H7 (cell line): Measurements from ENCODE around the gene OSBPL10. TPM values are rescaled to one million over a fixed set of nuclear protein-coding genes. Genes with fewer than 3 reads are reported as not detected.

Experiments used
- DNase-seq: peaks from one replicate; pipeline ENCODE4 v3.0.0; 2012
- H3K27me3 ChIP-seq: 2 replicates; pipeline ENCODE4 v1.6.0; 2011; ENCODE audit warnings: mild to moderate bottlenecking, low read length; ENCODE audit not compliant: control insufficient read depth, insufficient read depth
- H3K36me3 ChIP-seq: replicated peaks from 2 replicates; pipeline ENCODE4 v1.5.1; 2011; ENCODE audit warnings: low read length; ENCODE audit not compliant: control insufficient read depth, insufficient read depth
- H3K4me3 ChIP-seq: 2 replicates; pipeline ENCODE4 v1.5.1; 2011; ENCODE audit warnings: low read depth, mild to moderate bottlenecking, control low read depth, low read length, moderate library complexity; ENCODE audit not compliant: insufficient read depth
- total RNA-seq: library from RNA; depleted of rRNA; stranded (reverse); fragments of >200 nt; shearing (Covaris generic); gene quantifications from 2 replicates; pipeline ENCODE4 v1.2.3, GENCODE V29; 2014

The OSBPL10 gene
- total RNA-seq, 1 experiment from 2014 or later: 29.9 TPM

DNA sequence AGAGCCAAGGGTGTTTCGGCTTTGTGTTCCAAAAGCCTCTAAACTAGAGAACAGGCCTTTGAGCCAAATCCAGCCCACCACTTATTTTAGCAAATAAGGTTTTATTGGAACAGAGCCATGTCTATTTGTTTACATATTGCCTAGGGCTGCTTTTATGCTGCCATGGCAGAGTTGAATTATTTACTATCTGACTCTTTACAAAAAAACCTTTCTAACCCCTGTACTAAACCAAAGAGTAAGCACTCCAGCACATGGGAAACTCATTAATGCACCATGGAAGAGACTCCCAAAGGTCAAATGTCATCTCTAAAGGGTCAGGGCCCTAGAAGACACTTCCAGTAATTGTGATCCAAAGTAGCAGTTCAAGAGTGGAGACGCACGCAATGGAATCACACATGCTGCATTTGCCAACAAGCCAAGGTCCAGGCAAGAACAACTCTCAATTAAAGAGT is 22.3 kb downstream of the OSBPL10 start:
- Histone ChIP-seq H3K36me3 (peaks cover 5% of the 10 kb centered on the region), H3K27me3 (no peaks in the 10 kb centered on the region), H3K4me3 (peak overlapping the region; percentile 26)
- DNase-seq: no peak

DNA sequence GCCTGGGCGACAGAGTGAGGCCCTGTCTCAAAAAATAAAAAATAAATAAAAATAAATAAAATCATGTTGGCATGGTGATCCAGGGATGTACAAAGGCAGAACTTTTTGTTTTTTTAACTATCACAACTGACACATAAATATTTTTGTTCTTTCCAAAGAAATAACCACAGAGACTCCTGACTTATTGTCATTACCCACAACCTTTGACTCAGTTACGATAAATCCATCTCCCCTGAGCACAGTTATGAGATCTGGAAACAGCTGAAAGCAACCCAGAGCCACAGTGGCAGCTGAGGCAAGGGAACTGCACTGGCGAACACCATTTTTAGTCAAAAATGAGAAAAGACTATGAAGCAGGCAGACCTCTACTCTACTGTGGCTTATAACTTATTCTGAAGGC is 24.0 kb downstream of the OSBPL10 start:
- Histone ChIP-seq H3K4me3 (no peak overlapping the region), H3K27me3 (no peaks in the 10 kb centered on the region), H3K36me3 (peaks cover 5% of the 10 kb centered on the region)
- no peak for DNase-seq

DNA sequence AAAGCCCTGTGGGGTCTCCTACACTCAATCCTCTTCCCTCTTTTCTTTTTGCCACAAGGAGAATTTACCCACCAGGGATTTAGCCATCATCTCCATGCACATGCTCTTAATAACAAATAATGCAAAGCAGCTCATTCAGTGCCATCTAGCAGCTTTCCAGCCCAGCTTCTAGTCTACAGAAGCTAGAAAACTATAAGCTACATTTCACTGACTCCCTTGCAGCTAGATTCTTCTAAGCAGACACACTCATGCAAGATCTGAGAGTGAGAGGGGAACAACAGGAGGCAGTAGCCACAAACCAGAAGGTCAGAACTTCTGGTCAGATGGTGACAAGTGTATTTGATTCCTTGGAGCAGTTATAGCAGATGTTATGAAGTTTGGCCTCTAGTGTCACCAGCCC is 25.5 kb downstream of the OSBPL10 start:
- H3K27me3 ChIP-seq: no peaks in the 10 kb centered on the region
- no peak overlapping the region for H3K4me3 ChIP-seq
- H3K36me3 ChIP-seq: peaks cover 5% of the 10 kb centered on the region
- DNase-seq: no peak

DNA sequence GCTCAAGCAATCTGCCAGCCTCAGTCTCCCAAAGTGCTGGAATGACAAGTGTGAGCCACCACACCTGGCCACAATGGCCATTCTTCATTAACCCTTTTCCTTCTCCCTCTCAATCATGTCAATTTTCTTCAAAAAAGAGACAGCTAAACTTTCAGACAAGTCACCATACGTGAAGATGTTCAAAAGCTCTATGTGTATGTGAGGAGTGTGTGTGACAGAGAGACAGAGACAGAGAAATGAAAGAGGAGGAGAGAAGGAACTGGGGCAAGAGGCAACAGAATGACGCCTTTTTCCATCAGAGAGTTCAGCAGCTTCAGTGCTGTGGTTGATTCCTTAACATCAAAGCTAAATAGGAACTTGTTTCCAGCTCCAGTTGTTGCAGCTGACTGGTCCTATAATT is 27.4 kb downstream of the OSBPL10 start:
- Histone ChIP-seq H3K4me3 (no peak overlapping the region), H3K27me3 (no peaks in the 10 kb centered on the region), H3K36me3 (peaks cover 5% of the 10 kb centered on the region)
- DNase-seq: no peak

DNA sequence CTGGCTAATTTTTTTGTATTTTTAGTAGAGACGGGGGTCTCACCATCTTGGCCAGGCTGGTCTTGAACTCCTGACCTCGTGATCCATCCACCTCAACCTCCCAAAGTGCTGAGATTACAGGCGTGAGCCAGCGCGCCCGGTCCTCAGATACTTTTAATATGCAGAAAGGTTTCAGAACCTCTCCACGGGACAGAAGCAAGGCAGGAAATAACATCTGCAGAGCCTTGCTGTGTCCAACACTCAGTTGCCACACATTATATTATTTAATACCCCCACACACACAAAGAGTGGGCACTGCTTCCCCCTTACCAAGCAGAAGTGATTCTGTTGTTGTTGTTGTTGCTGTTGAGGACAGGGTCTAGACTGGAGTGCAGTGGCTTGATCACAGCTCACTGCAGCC is 28.0 kb downstream of the OSBPL10 start:
- Histone ChIP-seq H3K27me3 (no peaks in the 10 kb centered on the region), H3K36me3 (peaks cover 5% of the 10 kb centered on the region), H3K4me3 (no peak overlapping the region)
- DNase-seq: no peak

DNA sequence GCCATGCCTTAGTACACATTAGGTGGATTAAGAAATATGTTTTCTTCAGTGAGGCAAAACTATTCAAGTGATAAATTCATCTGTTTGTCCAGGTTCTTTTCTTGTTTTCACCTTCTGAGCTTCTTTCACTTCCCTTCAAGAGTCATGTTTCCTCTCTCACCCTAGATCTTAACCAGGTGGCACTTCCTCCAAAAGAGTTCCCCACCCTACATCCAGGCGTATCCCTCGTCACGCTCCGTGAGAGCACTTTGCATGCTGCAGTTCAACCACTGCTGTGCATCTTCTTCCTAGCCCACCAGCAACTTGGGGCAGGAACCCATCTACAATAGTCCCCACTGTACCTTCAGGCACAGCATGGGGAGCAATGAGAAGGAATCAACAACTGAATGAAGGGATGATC is 28.9 kb downstream of the OSBPL10 start:
- Histone ChIP-seq H3K4me3 (no peak overlapping the region), H3K27me3 (no peaks in the 10 kb centered on the region), H3K36me3 (peaks cover 5% of the 10 kb centered on the region)
- DNase-seq: no peak

DNA sequence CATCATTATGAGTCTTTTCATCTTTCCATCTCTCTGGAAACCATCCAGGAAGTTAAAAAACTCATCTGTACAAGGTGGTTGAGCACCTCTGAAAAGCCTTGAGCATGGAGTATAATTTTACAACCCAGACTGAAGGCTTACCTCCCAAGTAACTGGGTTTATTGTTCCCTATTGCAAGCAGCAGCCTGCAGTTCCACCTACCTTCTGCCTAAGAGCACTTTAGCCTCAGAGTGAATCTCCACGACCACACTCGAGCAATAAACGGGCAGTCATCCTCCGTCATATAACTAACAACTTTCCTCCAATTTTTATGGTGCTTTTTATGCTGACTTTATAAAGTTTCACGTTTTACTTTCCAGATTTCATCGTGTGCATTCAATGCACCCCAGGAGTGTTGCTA is 32.8 kb downstream of the OSBPL10 start:
- DNase-seq: no peak
- no peaks in the 10 kb centered on the region for H3K36me3 ChIP-seq
- H3K27me3 ChIP-seq: no peaks in the 10 kb centered on the region
- H3K4me3 ChIP-seq: no peak overlapping the region

DNA sequence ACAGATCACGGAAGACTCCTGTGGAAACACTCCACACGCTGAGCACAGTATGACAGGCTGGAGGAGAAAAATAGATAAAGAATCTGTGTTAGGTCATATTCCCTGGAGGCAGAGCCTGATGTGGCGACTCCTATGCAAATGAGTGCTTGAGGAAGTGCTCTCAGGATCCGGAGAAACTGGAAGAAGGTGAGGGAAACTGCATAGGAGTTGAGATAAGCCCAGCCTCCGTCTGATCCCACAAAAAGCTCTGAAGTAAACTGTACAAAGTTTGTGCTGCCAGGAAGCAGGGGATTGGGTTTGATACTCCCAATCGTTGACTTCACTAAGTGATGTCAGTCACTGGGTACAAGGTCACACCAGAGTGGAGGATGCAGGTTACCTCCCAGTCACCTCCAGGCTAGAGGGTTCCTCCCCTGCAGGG is 33.4 kb downstream of the OSBPL10 start:
- no peaks in the 10 kb centered on the region for H3K27me3 ChIP-seq
- H3K36me3 ChIP-seq: no peaks in the 10 kb centered on the region
- no peak for DNase-seq
- no peak overlapping the region for H3K4me3 ChIP-seq

DNA sequence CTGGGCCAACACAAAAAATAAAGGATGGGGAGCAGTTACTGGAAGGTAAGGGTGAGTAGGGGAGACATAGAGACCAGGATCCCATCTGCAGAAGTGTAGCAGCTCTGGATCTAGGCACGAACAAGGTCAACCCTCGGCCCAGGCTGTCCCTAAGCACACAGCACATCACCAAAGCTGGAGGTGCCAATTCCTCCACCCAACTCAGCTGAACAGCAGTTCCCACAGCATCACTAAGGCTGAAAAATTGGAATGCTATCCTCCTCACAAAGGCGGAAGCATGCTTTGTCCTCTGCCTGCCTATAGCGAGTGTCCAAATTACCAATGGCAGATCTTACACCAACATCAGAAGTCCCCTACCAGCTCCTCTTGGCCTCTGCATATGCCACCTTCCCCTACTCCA is 33.9 kb downstream of the OSBPL10 start:
- DNase-seq: no peak
- Histone ChIP-seq H3K27me3 (no peaks in the 10 kb centered on the region), H3K36me3 (no peaks in the 10 kb centered on the region), H3K4me3 (no peak overlapping the region)

DNA sequence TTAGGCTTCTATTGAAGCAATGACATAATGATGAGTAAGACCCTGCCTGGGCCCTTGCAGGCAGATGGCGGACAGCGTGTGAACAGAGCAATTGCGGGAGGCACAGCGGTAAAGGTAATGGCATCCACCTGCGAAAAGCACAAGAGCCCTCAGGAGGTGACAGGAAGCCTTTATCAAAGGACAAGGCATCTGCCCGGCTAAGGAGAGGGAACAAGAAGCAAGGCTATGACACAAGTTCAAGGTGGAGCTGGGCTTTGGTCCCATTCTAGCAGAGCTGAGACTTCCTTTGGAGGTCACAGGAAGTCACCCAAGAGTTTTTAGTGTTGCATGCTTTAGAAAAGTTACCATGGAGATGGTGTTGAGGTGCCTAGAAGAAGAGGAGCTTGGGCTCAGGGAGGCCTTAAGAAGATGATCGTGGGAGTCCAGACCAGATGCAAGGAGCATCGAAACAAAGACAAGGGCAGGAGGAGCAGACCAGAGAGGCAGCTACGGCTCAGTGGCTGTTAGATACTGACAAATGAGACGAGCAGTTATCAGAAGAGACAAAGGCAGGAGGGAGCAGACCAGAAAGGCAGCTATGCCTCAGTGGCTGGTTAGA is 34.5 kb downstream of the OSBPL10 start:
- Histone ChIP-seq H3K27me3 (no peaks in the 10 kb centered on the region), H3K36me3 (no peaks in the 10 kb centered on the region), H3K4me3 (no peak overlapping the region)
- no peak for DNase-seq

DNA sequence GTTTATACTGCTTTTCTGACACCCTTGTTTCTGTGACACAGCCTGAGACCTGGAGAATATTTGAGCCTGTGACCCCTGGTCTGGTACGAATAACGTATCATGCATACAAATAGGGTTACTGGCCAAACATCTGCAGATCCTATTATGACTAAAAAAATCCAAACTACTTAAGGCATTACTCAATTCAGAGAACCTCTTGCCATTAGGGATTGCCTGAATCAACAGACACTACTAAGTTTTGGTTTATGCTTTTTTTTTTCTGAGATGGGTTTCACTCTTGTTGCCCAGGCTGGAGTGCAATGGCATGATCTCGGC is 35.4 kb downstream of the OSBPL10 start:
- no peak for DNase-seq
- Histone ChIP-seq H3K27me3 (no peaks in the 10 kb centered on the region), H3K36me3 (no peaks in the 10 kb centered on the region), H3K4me3 (no peak overlapping the region)

DNA sequence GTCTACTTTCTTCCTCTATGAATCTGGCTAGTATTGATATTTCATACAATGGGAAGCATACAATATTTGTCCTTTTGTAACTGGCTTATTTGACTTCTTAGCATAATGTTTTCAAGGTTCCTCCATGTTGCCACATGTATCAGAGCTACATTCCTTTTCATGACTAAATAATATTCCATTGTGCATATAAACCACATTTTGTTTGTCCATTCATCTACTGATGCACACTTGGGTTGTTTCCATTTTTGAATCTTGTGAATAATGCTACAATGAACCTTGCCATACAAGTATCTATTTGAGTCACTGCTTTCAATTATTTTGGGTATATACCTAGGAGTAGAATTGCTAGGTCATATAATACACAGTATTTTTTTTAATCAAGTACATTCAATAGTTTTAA is 38.0 kb downstream of the OSBPL10 start:
- Histone ChIP-seq H3K4me3 (no peak overlapping the region), H3K36me3 (no peaks in the 10 kb centered on the region), H3K27me3 (no peaks in the 10 kb centered on the region)
- DNase-seq: no peak

DNA sequence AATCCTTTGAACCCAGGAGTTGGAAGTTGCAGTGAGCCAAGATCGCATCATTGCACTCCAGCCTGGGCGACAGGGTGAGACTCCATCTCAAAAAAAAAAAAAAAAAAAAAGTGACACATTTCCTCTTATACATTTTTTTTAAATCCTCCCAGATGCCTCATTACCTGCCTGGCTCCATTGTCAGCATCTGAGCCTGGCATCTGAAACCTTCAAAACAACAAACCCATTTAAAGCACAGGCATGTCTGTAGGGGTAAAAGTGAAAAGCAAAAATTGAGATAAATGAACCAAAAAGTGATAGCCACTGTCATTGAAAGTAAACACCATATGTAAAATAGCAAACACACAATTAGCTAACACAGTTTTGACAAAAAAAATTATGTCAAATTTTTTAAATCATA is 38.6 kb downstream of the OSBPL10 start:
- Histone ChIP-seq H3K4me3 (no peak overlapping the region), H3K27me3 (no peaks in the 10 kb centered on the region), H3K36me3 (no peaks in the 10 kb centered on the region)
- DNase-seq: no peak

DNA sequence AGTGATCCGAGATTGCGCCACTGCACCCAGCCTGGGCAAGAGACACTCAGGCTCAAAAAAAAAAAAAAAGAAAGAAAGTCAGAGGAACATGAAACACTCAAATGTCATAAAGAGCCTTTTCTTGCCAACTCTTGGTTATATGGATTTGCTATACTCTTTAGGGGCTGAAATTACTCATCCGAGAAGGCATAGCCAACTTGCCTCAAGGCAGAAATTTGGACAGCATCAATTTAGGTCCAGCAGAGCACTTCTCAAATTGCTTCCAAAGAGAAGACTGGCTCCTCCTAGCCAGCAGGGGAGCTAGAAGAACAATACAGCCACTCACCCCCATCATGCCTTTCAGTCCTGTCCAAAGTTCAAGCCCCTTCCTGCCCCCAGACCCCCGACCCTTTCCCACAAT is 43.8 kb downstream of the OSBPL10 start:
- Histone ChIP-seq H3K4me3 (no peak overlapping the region), H3K36me3 (no peaks in the 10 kb centered on the region), H3K27me3 (no peaks in the 10 kb centered on the region)
- DNase-seq: no peak

DNA sequence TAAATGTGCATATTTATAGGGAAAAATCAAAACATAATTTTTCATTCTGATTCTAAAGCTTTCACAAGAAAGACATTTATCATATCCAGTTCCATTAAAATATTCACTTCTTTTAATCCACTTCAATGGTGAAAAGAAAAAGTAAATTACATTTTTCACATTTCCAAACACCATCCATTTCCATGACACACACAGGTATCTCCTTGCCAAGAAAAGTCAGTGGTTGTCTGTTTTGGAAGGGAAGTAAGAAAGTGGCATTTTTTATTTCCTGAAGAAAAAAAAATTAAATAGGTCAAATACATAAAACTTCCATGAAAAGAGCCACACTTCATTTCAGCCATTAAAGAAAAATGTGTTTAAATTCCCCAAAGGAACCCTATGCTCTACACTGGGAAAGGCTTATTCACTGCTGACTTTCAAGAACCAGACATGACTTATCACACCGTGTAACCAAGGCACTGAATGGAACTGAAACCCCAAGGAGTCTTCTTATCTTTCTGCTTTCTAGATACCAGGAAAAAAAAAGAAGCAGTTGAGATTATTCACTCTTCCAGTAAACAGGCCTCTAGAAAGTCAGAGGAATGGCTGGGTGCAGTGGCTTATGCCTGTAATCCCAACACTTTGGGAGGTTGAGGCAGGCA is 44.5 kb downstream of the OSBPL10 start:
- Histone ChIP-seq H3K27me3 (no peaks in the 10 kb centered on the region), H3K36me3 (no peaks in the 10 kb centered on the region), H3K4me3 (no peak overlapping the region)
- DNase-seq: no peak

DNA sequence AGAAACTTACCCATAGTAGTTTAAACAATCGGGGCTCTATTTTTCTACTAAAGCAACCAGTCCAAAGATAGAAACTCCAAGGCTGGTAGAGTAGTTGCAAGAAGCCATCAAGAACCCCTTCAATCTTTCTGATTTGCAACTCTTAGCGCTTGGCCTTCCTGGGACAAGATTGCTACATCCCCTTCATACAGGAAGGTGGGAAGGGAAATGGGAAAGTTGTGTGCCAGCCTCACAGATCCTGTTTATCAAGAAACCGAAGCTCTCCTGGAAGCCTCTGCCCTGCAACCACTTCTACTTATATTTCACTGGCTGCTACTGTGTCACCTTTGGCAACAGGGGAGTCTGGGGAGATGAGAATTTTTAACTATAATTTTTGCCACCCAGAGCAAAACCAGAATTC is 46.2 kb downstream of the OSBPL10 start:
- Histone ChIP-seq H3K4me3 (no peak overlapping the region), H3K36me3 (no peaks in the 10 kb centered on the region), H3K27me3 (no peaks in the 10 kb centered on the region)
- no peak for DNase-seq
